ENCODE measurements around the gene PLPPR3.

The PLPPR3 gene

GRCh38 chr19:763869-764268, 57.9 kb downstream of the PLPPR3 start:
- DNase-seq: no peak

- no peak for DNase-seq
These were observed 58.6 kb downstream of the PLPPR3 start for GRCh38 chr19:763181-763580.
